Heart right ventricle (tissue), 16 donors: ENCODE measurements around the gene C1orf74. TPM values are rescaled to one million over a fixed set of nuclear protein-coding genes. Genes with fewer than 3 reads are reported as not detected.
A peak's percentile ranks its signal among the peaks of the same experiment; 100 is the strongest.

Source experiments
- ATAC-seq, 8 donors: fragments of 200-7000 bp; cut with Tn5 transposase; one replicate each; pipeline ENCODE4 v1.9.1; 2020; ENCODE audit warnings: mild to moderate bottlenecking in 8 of 8, moderate library complexity in 8 of 8, moderate number of reproducible peaks in 1 of 8
- DNase-seq, 2 donors: peaks; one replicate each; pipeline ENCODE4 v3.0.0-alpha.2; 2020
- H3K27ac ChIP-seq, 10 donors: fragments of 200-600 bp; sonication (generic) in 2 of 10; one replicate each; pipeline versions ENCODE4 v1.5.0 to v1.8.0; 2020 to 2022; ENCODE audit warnings: mild to moderate bottlenecking in 3 of 10
- H3K27me3 ChIP-seq, 7 donors: fragments of 200-600 bp; one replicate each; pipeline ENCODE4 v1.8.0; 2021 to 2022; ENCODE audit warnings: mild to moderate bottlenecking in 2 of 7
- H3K36me3 ChIP-seq, 9 donors: fragments of 200-600 bp; sonication (generic) in 1 of 9; one replicate each; pipeline versions ENCODE4 v1.5.0 to v1.8.0; 2020 to 2022; ENCODE audit warnings: mild to moderate bottlenecking in 2 of 9
- H3K4me1 ChIP-seq, 9 donors: fragments of 200-600 bp; sonication (generic) in 1 of 9; one replicate each; pipeline versions ENCODE4 v1.5.0 to v1.8.0; 2020 to 2022; ENCODE audit warnings: mild to moderate bottlenecking in 4 of 9
- H3K4me3 ChIP-seq, 10 donors: fragments of 200-600 bp; sonication (generic) in 2 of 10; one replicate each; pipeline versions ENCODE4 v1.5.0 to v1.8.0; 2020 to 2022; ENCODE audit warnings: mild to moderate bottlenecking in 7 of 10, moderate library complexity in 2 of 10
- H3K9me3 ChIP-seq, 11 donors: fragments of 200-600 bp in 10 of 11; sonication (generic) in 2 of 11; one replicate each; pipeline versions ENCODE4 v1.5.0 to v1.8.0; 2013 to 2022; ENCODE audit warnings: mild to moderate bottlenecking in 2 of 11, control low read depth in 1 of 11, moderate library complexity in 1 of 11
- CTCF ChIP-seq, 9 donors: fragments of 200-600 bp; sonication (generic) in 2 of 9; IDR thresholded peaks; one replicate each; pipeline versions ENCODE4 v1.5.0 to v1.8.0; 2021 to 2022; ENCODE audit warnings: antibody characterized with exemption in 9 of 9, mild to moderate bottlenecking in 5 of 9, moderate library complexity in 1 of 9
- WGBS, 2 donors: extraction: QIAGEN DNeasy Blood & Tissue Kit; methylation state at CpG; one replicate each; pipeline ENCODE4 v1.1.7; 2013; ENCODE audit warnings: inconsistent platforms in 1 of 2; 5-methylcytosine and 5-hydroxymethylcytosine counted together
- intact Hi-C, 10 donors: fragments of 100-400 bp; cut with DNase I; formaldehyde crosslinking; loops; one replicate each; pipeline versions ENCODE4 v1.11.1 to v1.14.2; 2022
- polyA plus RNA-seq, 2 donors: library from polyadenylated mRNA; stranded (reverse); fragments of 200-250 nt; gene quantifications; one replicate each; pipeline ENCODE4 v1.2.3, GENCODE V29; 2013
- total RNA-seq, 10 donors: library from RNA; stranded (reverse); fragmentation: NEBNext Ultra II Directional in 3 of 10; extraction: Animal tissue kit (Norgen Biotek cat#: 25700) in 3 of 10; gene quantifications; one replicate each; pipeline versions ENCODE4 v1.2.1 to v1.2.4, GENCODE V29; 2021 to 2023
- donor health status: Arrhythmogenic right ventricular cardiomyopathy.
- donor health status: ischemic (EF 13 %, LVEDD 7.1; RV severe dilation, severe dysfunction).
- donor health status: healthy with polysubstance abuse.
- donor health status: DM: no; HTN: yes; CAD: no.
- donor health status: DM: no; HTN: no; CAD: no.
- donor health status: ischemic (EF 25% LVEDD 6.9; RV normal size, moderate dysfunction).
- donor health status: ischemic (EF 25% LVEDD 5.7; RV mildly dilated, moderate dysfunction).
- donor health status: healthy.
- donor health status: DM: yes; HTN: yes; CAD: no.
- donor health status: Ischemic cardiomyopathy.
- donor health status: ischemic (EF 35%, LVEDD 5.7; RV mildly dilated, moderate dysfunction).
- donor health status: nonischemic (EF 11% LVEDD 7.7; RV severe dilation, severe dysfunction).
- donor health status: DM: yes; HTN: yes; CAD: no.
- donor health status: PGD.
- donor health status: ischemic (EF 29% LVEDD 5.4; RV normal size, mild dysfunction).
- donor health status: nonischemic (EF 23%, LVEDD 6.1; RV moderate dilation, normal function).

C1orf74 gene
- total and polyA plus RNA-seq, 12 donors, result 1.0 to 2.8 (median 1.8) TPM

GRCh38 chr1:209786146-209786545 lies 1.8 kb upstream of the C1orf74 start:
- 35 to 59% methylated on average over 4 of the region's 4 CpGs for WGBS, 2 donors
- intact Hi-C loops, result loop anchor here in 3 of 10 donors (5.0 kb wide), 1 partner anchor 41 kb away; the partner anchor contains the start of gene UTP25 (in 3 of the 3)
- peaks cover 0 to 25% (median 0%) of the 10 kb centered on the region in 9 donors for H3K36me3 ChIP-seq
- peaks cover 0 to 28% (median 0%) of the 10 kb centered on the region in 7 donors for H3K27me3 ChIP-seq
- peak in 1 of 8 donors; percentile 29 for ATAC-seq
- H3K9me3 ChIP-seq, result no peaks in the 10 kb centered on the region
- no peak for TF ChIP-seq CTCF (IDR thresholded peaks at IDR 0.05)
- H3K4me1 ChIP-seq, result peaks cover 0 to 60% (median 31%) of the 10 kb centered on the region in 9 donors
- no peak overlapping the region for H3K4me3 ChIP-seq
- DNase-seq, result no peak
- H3K27ac ChIP-seq, result peak overlapping the region in 8 of 10 donors; percentile 66 to 94 (median 82)

- TF ChIP-seq CTCF (IDR thresholded peaks at IDR 0.05), result no peak
- Histone ChIP-seq H3K27ac (peak overlapping the region in 8 of 10 donors; percentile 27 to 94 (median 82)), H3K9me3 (no peaks in the 10 kb centered on the region), H3K4me3 (no peak overlapping the region), H3K36me3 (peaks cover 0 to 24% (median 0%) of the 10 kb centered on the region in 9 donors), H3K4me1 (peaks cover 0 to 60% (median 31%) of the 10 kb centered on the region in 9 donors), H3K27me3 (peaks cover 0 to 22% (median 0%) of the 10 kb centered on the region in 7 donors)
- DNase-seq, result no peak
- no peak for ATAC-seq
- 91 to 92% methylated on average over 4 of the region's 4 CpGs for WGBS, 2 donors
- intact Hi-C loops, result loop anchor here in 5 of 10 donors (2.0 to 5.0 kb wide), 2 partner anchors 41 to 42 kb away; partner anchors contain the start of gene UTP25 (in 5 of the 5)
These were observed 1.2 kb upstream of the C1orf74 start for GRCh38 chr1:209785592-209785991.

GRCh38 chr1:209783386-209783785 lies 973 bp downstream of the C1orf74 start:
- H3K27me3 ChIP-seq, result peaks cover 0 to 11% (median 0%) of the 10 kb centered on the region in 7 donors
- no peaks in the 10 kb centered on the region for H3K9me3 ChIP-seq
- H3K27ac ChIP-seq, result peak overlapping the region in 2 of 10 donors; percentile 3 to 79
- intact Hi-C loops, result loop anchor here in 1 of 10 donors (5.0 kb wide), 1 partner anchor 44 kb away; the partner anchor contains the start of gene UTP25
- H3K36me3 ChIP-seq, result peaks cover 0 to 46% (median 0%) of the 10 kb centered on the region in 9 donors
- DNase-seq (no peak), ATAC-seq (no peak)
- WGBS, 2 donors, result 39 to 51% methylated on average over 6 of the region's 6 CpGs
- no peak for TF ChIP-seq CTCF (IDR thresholded peaks at IDR 0.05)
- peaks cover 0 to 55% (median 31%) of the 10 kb centered on the region in 9 donors for H3K4me1 ChIP-seq
- peak overlapping the region in 7 of 10 donors; percentile 57 to 79 (median 64) for H3K4me3 ChIP-seq

DNA sequence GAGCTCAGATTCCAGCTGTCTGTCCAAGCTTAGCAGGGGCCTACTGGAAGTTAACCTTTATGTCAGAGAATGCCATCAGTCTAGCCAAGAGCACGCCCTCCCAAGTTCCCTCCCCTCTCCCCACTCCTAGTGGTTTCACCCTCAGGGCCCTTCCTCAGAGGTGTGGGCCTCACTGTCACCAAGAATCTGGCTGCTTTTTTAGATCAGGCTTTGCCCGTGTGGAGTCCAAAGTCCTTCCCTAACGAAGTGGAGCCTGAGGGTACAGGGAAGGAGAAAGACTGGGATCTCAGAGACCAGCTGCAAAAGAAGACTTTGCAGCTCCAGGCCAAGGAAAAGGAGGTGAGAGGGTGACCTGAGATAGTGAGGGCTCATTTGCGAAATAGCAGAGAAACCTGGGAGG lies 4.1 kb downstream of the C1orf74 start:
- DNase-seq (no peak), ATAC-seq (no peak)
- H3K4me1 ChIP-seq, result peaks cover 0 to 26% (median 16%) of the 10 kb centered on the region in 9 donors
- H3K9me3 ChIP-seq, result no peaks in the 10 kb centered on the region
- no peak overlapping the region for H3K27ac ChIP-seq
- intact Hi-C loops, result loop anchor here in 1 of 10 donors (5.0 kb wide), 1 partner anchor 47 kb away; the partner anchor contains the start of gene UTP25
- WGBS, 2 donors, result 78 to 93% methylated on average over 4 of the region's 4 CpGs
- H3K4me3 ChIP-seq, result no peak overlapping the region
- peaks cover 0 to 77% (median 0%) of the 10 kb centered on the region in 9 donors for H3K36me3 ChIP-seq
- no peaks in the 10 kb centered on the region for H3K27me3 ChIP-seq
- TF ChIP-seq CTCF (IDR thresholded peaks at IDR 0.05), result no peak
